Uterus (tissue), 4 donors: ENCODE data around the gene ZFYVE1. TPM values are rescaled to one million over a fixed set of nuclear protein-coding genes. Genes with fewer than 3 reads are reported as not detected.

ENCODE experiments used
- DNase-seq, 2 donors: peaks; one replicate each; pipeline ENCODE4 v3.0.0-alpha.2; 2019 to 2020
- H3K27ac ChIP-seq, 2 donors: fragments of 200-600 bp; sonication (generic); 1 replicate in 1 of 2; 2 replicates in 1 of 2; pipeline ENCODE4 v1.5.1; 2016 to 2018
- H3K27me3 ChIP-seq, 2 donors: fragments of 200-600 bp; sonication (generic); one replicate each; pipeline ENCODE4 v1.5.1; 2018 to 2019; ENCODE audit warnings: control low read depth in 1 of 2
- H3K36me3 ChIP-seq, 2 donors: fragments of 200-600 bp; sonication (generic); one replicate each; pipeline ENCODE4 v1.5.1; 2019; ENCODE audit warnings: control low read depth in 1 of 2
- H3K4me1 ChIP-seq, 2 donors: fragments of 200-600 bp; sonication (generic); one replicate each; pipeline ENCODE4 v1.5.1; 2018 to 2019; ENCODE audit warnings: control low read depth in 1 of 2
- H3K4me3 ChIP-seq, 2 donors: fragments of 200-600 bp; sonication (generic); 1 replicate in 1 of 2; 2 replicates in 1 of 2; pipeline ENCODE4 v1.5.1; 2018 to 2019; ENCODE audit warnings: mild to moderate bottlenecking in 1 of 2
- H3K9me3 ChIP-seq, 2 donors: fragments of 200-600 bp; sonication (generic); one replicate each; pipeline ENCODE4 v1.5.1; 2019; ENCODE audit warnings: control low read depth in 1 of 2
- CTCF ChIP-seq, 4 experiments: fragments of 200-600 bp in 2 of 4; fragments of 450-650 bp in 2 of 4; sonication (generic) in 2 of 4; IDR thresholded peaks; one replicate each; pipeline ENCODE4 v1.5.1; 2016 to 2019; ENCODE audit warnings: antibody characterized with exemption in 4 of 4, mild to moderate bottlenecking in 2 of 4, moderate library complexity in 1 of 4
- POLR2A ChIP-seq, 2 donors: fragments of 450-650 bp; IDR thresholded peaks; one replicate each; pipeline ENCODE4 v1.6.1; 2016; ENCODE audit warnings: antibody characterized with exemption in 2 of 2, mild to moderate bottlenecking in 1 of 2, moderate library complexity in 1 of 2
- intact Hi-C: fragments of 100-400 bp; cut with DNase I; formaldehyde crosslinking; loops from one replicate; pipeline ENCODE4 v1.15.1; 2023; ENCODE audit warnings: low total_unique reads
- total RNA-seq, 4 donors: library from RNA; depleted of rRNA in 3 of 4; stranded (reverse); fragments of >200 nt in 3 of 4; gene quantifications; one replicate each; pipeline versions ENCODE4 v1.1.0 to v1.2.4, GENCODE V29; 2014 to 2023
- donor health status: DM: yes; HTN: yes; CAD: no.

The ZFYVE1 gene
- total RNA-seq, 4 donors from 2014 or later, result 3.2 to 14.7 (median 9.8) TPM

- DNase-seq, result no peak
- Histone ChIP-seq H3K9me3 (no peaks in the 10 kb centered on the region), H3K36me3 (no peaks in the 10 kb centered on the region), H3K27ac (no peak overlapping the region), H3K27me3 (no peaks in the 10 kb centered on the region), H3K4me1 (no peaks in the 10 kb centered on the region), H3K4me3 (no peak overlapping the region)
- TF ChIP-seq CTCF (IDR thresholded peaks at IDR 0.05) (no peak), POLR2A (IDR thresholded peaks at IDR 0.05) (no peak)
- intact Hi-C loops, result no loop called here
These were observed 40.0 kb downstream of the ZFYVE1 start for GRCh38 chr14:72986857-72987256.

GRCh38 chr14:72986214-72986613 lies 40.7 kb downstream of the ZFYVE1 start:
- H3K27ac ChIP-seq, result no peak overlapping the region
- intact Hi-C loops, result no loop called here
- no peaks in the 10 kb centered on the region for H3K4me1 ChIP-seq
- TF ChIP-seq POLR2A (IDR thresholded peaks at IDR 0.05), result no peak
- no peak for TF ChIP-seq CTCF (IDR thresholded peaks at IDR 0.05)
- no peak overlapping the region for H3K4me3 ChIP-seq
- no peaks in the 10 kb centered on the region for H3K27me3 ChIP-seq
- no peak for DNase-seq
- H3K36me3 ChIP-seq, result no peaks in the 10 kb centered on the region
- no peaks in the 10 kb centered on the region for H3K9me3 ChIP-seq

- DNase-seq, result no peak
- Histone ChIP-seq H3K4me3 (no peak overlapping the region), H3K4me1 (no peaks in the 10 kb centered on the region), H3K27me3 (no peaks in the 10 kb centered on the region), H3K27ac (no peak overlapping the region), H3K9me3 (no peaks in the 10 kb centered on the region), H3K36me3 (no peaks in the 10 kb centered on the region)
- TF ChIP-seq CTCF (IDR thresholded peaks at IDR 0.05), result no peak
- no peak for TF ChIP-seq POLR2A (IDR thresholded peaks at IDR 0.05)
- intact Hi-C loops, result no loop called here
These were observed 44.7 kb downstream of the ZFYVE1 start for GRCh38 chr14:72982146-72982708.

GRCh38 chr14:72980863-72981262 lies 46.0 kb downstream of the ZFYVE1 start:
- DNase-seq, result no peak
- no peak for TF ChIP-seq CTCF (IDR thresholded peaks at IDR 0.05)
- TF ChIP-seq POLR2A (IDR thresholded peaks at IDR 0.05), result no peak
- no peaks in the 10 kb centered on the region for H3K27me3 ChIP-seq
- H3K36me3 ChIP-seq, result no peaks in the 10 kb centered on the region
- intact Hi-C loops, result no loop called here
- no peaks in the 10 kb centered on the region for H3K4me1 ChIP-seq
- no peak overlapping the region for H3K4me3 ChIP-seq
- H3K9me3 ChIP-seq, result no peaks in the 10 kb centered on the region
- H3K27ac ChIP-seq, result no peak overlapping the region

GRCh38 chr14:72978856-72979255 lies 48.0 kb downstream of the ZFYVE1 start:
- intact Hi-C loops, result no loop called here
- TF ChIP-seq CTCF (IDR thresholded peaks at IDR 0.05), result no peak
- no peak for TF ChIP-seq POLR2A (IDR thresholded peaks at IDR 0.05)
- H3K27ac ChIP-seq, result no peak overlapping the region
- H3K4me3 ChIP-seq, result no peak overlapping the region
- no peaks in the 10 kb centered on the region for H3K27me3 ChIP-seq
- no peak for DNase-seq
- H3K9me3 ChIP-seq, result no peaks in the 10 kb centered on the region
- H3K36me3 ChIP-seq, result no peaks in the 10 kb centered on the region
- H3K4me1 ChIP-seq, result no peaks in the 10 kb centered on the region
